ENCODE results near the gene ADAT3.

DNA sequence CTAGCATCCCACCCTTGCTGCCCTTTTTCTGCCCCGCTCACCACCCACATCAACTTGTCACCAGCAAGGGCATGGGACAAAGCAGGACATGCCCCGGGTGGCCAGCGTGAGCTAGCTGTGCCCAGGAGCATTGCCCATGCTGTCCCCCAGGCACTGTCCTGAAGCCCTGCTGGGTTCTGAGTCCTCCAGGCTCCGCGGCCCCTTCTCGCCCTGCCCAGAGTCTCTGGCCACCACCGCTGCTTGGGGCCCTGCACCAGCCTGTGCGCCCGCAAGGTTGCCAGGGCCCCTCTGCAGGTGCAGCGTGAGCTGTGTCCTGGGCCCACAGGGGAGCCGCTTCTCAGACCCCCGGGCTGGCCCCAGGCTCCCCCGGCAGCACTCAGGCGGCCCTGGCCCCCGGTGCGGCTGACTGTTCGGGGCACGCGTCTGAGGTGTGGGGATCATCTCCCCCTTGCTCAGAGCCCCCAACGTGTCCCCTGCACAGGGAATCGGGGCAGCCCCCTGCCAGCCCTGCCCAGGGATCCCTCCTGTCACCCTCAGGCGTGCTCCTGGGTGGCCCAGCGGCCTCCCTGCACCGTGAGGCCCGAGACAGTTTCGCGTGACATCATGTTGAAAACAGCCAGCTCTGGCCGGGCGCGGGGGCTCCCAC, 39.8 kb downstream of the ADAT3 start:
- TF ChIP-seq POLR2A (IDR thresholded peaks at IDR 0.05), result no peak
- TF ChIP-seq, protein P1, sequence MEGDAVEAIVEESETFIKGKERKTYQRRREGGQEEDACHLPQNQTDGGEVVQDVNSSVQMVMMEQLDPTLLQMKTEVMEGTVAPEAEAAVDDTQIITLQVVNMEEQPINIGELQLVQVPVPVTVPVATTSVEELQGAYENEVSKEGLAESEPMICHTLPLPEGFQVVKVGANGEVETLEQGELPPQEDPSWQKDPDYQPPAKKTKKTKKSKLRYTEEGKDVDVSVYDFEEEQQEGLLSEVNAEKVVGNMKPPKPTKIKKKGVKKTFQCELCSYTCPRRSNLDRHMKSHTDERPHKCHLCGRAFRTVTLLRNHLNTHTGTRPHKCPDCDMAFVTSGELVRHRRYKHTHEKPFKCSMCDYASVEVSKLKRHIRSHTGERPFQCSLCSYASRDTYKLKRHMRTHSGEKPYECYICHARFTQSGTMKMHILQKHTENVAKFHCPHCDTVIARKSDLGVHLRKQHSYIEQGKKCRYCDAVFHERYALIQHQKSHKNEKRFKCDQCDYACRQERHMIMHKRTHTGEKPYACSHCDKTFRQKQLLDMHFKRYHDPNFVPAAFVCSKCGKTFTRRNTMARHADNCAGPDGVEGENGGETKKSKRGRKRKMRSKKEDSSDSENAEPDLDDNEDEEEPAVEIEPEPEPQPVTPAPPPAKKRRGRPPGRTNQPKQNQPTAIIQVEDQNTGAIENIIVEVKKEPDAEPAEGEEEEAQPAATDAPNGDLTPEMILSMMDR (IDR thresholded peaks at IDR 0.05 in 4 of 5, conservative IDR thresholded peaks at IDR 0.05 in 1 of 5), result no peak
